ENCODE results near the gene NCSTN. TPM values are rescaled to one million over a fixed set of nuclear protein-coding genes. Genes with fewer than 3 reads are reported as not detected.

NCSTN gene
- total and polyA plus RNA-seq, 2 of the 13 experiments (the other 11 are each of a cell fraction or from before 2014, with no cell fraction given): 44.2 to 247 TPM

- in situ Hi-C loops (cut with HindIII; ENCODE audit: extremely low pct_ligation_motif_present, low pct_unique_long_range_greater_than_20kb) (no loop called here), intact Hi-C loops (cut with micrococcal nuclease; ENCODE audit: unreplicated experiment) (no loop called here)
- Histone ChIP-seq H3K4me2 (ENCODE audit: low read depth, low read length) (no peak overlapping the region), H3K36me3 (replicated peaks in 1 of 2; ENCODE audit: control insufficient read depth in 1 of 2, insufficient read depth in 2 of 2, low read length in 2 of 2) (peaks cover 3 to 12% of the 10 kb centered on the region in 2 experiments; a peak in 4 of 5 replicates), H3K9ac (ENCODE audit: insufficient read depth, low read depth, low read length) (no peak overlapping the region), H4K20me1 (ENCODE audit: insufficient read depth, low read length) (no peaks in the 10 kb centered on the region), H3K27me3 (ENCODE audit: control insufficient read depth in 1 of 2, insufficient read depth in 2 of 2, low read length in 2 of 2) (no peaks in the 10 kb centered on the region), H3K4me3 (replicated peaks in 1 of 3; ENCODE audit: insufficient read depth in 1 of 3, low read depth in 2 of 3, low read length in 3 of 3) (no peak overlapping the region), H3K9me3 (ENCODE audit: low read length) (no peaks in the 10 kb centered on the region), H3K79me2 (ENCODE audit: insufficient read depth, low read length) (no peaks in the 10 kb centered on the region), H3K4me1 (ENCODE audit: insufficient read depth, low read length) (peaks cover 11% of the 10 kb centered on the region), H3K27ac (ENCODE audit: extremely low read length, insufficient read depth, low read length) (no peak overlapping the region), H2AFZ (ENCODE audit: low read length) (no peak overlapping the region)
- ChIA-PET POLR2A (interaction anchor here (0.6 kb wide), 1 partner anchor 87 kb away, joined by 3 read pairs; no protein-coding TSS in a partner anchor), CTCF (ENCODE audit: low intra/inter-chr PET ratio, low total read pairs) (no interaction called here)
- no peak for DNase-seq (ENCODE audit: low spot score)
- no peak for TF ChIP-seq ZNF670 (CRISPR knock-in tag; IDR thresholded peaks at IDR 0.05; ENCODE audit: borderline replicate concordance)
- TF ChIP-seq ATF4 (CRISPR knock-in tag; IDR thresholded peaks at IDR 0.05): peak in 1 of 2 experiments; percentile 93; a peak in 2 of 4 replicates
- peak; percentile 56 for TF ChIP-seq CEBPB (IDR thresholded peaks at IDR 0.05; ENCODE audit: borderline replicate concordance, low read depth, low read length)
- TF ChIP-seq CEBPG (CRISPR knock-in tag; IDR thresholded peaks at IDR 0.05): 0 out of 2 replicates have a peak, but pooled peaks have one; percentile 39
- no peak for TF ChIP-seq NFAT5 (CRISPR knock-in tag; IDR thresholded peaks at IDR 0.05)
- WGBS (ENCODE audit: low lambda C conversion rate): 92% methylated on average over 9 of the region's 9 CpGs
- FAIRE-seq: no peak
- ATAC-seq: no peak
- no TSS peak for BruUV-seq (replicated peaks)
Observed at GRCh38 chr1:160362168-160362957, 19.2 kb downstream of the NCSTN start.

Data from HepG2 (cell line).